Hepatocyte (in vitro differentiated cells): ENCODE measurements around the gene SRP54. TPM values are rescaled to one million over a fixed set of nuclear protein-coding genes. Genes with fewer than 3 reads are reported as not detected.

Experiments
- DNase-seq: peaks from one replicate; pipeline ENCODE4 v3.0.0-alpha.2; 2016; ENCODE audit warnings: low spot score
- H2AFZ ChIP-seq: fragments of 200-600 bp; sonication (generic); 2 replicates; pipeline ENCODE4 v1.6.0; 2016; ENCODE audit warnings: antibody characterized with exemption, mild to moderate bottlenecking
- H3K27ac ChIP-seq: fragments of 200-600 bp; sonication (generic); 2 replicates; pipeline ENCODE4 v1.5.1; 2016; ENCODE audit warnings: mild to moderate bottlenecking
- H3K27me3 ChIP-seq: fragments of 200-600 bp; sonication (generic); 2 replicates; pipeline ENCODE4 v1.6.1; 2016
- H3K36me3 ChIP-seq: fragments of 200-600 bp; sonication (generic); replicated peaks from 2 replicates; pipeline ENCODE4 v1.5.1; 2016; ENCODE audit warnings: low read depth; ENCODE audit not compliant: insufficient read depth
- H3K4me1 ChIP-seq: fragments of 200-600 bp; sonication (generic); 2 replicates; pipeline ENCODE4 v1.5.1; 2016; ENCODE audit warnings: mild to moderate bottlenecking, moderate library complexity; ENCODE audit not compliant: insufficient read depth
- H3K4me2 ChIP-seq: fragments of 200-600 bp; sonication (generic); 2 replicates; pipeline ENCODE4 v1.6.0; 2016
- H3K4me3 ChIP-seq: fragments of 200-600 bp; sonication (generic); 2 replicates; pipeline ENCODE4 v1.5.1; 2016; ENCODE audit warnings: mild to moderate bottlenecking
- H3K79me2 ChIP-seq: fragments of 200-600 bp; sonication (generic); 2 replicates; pipeline ENCODE4 v1.6.0; 2017; ENCODE audit warnings: mild to moderate bottlenecking
- H3K9me2 ChIP-seq: fragments of 200-600 bp; sonication (generic); replicated peaks from 2 replicates; pipeline ENCODE4 v1.6.0; 2017; ENCODE audit warnings: mild to moderate bottlenecking; ENCODE audit not compliant: insufficient read depth
- H3K9me3 ChIP-seq: fragments of 200-600 bp; sonication (generic); 2 replicates; pipeline ENCODE4 v1.5.1; 2016; ENCODE audit warnings: low read depth, mild to moderate bottlenecking
- H4K20me1 ChIP-seq: fragments of 200-600 bp; sonication (generic); 2 replicates; pipeline ENCODE4 v1.6.0; 2016; ENCODE audit warnings: mild to moderate bottlenecking; ENCODE audit not compliant: insufficient read depth, poor library complexity, severe bottlenecking
- EZH2 ChIP-seq: fragments of 200-600 bp; sonication (generic); IDR thresholded peaks from 2 replicates; pipeline ENCODE4 v1.6.1; 2016; ENCODE audit warnings: antibody characterized with exemption, mild to moderate bottlenecking, borderline replicate concordance
- EZH2phosphoT487 ChIP-seq: fragments of 200-600 bp; sonication (generic); IDR thresholded peaks from one replicate; pipeline ENCODE4 v1.6.1; 2018; ENCODE audit warnings: antibody characterized with exemption, mild to moderate bottlenecking, low read depth, moderate library complexity; ENCODE audit not compliant: unreplicated experiment, severe bottlenecking
- WGBS: methylation state at CpG from one replicate; pipeline ENCODE4 v1.1.6; 2016; ENCODE audit warnings: low lambda C conversion rate; ENCODE audit errors: missing lambda C conversion rate; 5-methylcytosine and 5-hydroxymethylcytosine counted together
- polyA plus RNA-seq: library from polyadenylated mRNA; unstranded; fragments of >200 nt; fragmentation: Nextera tagmentation; extraction: Ambion mirVana; gene quantifications from 2 replicates; pipeline ENCODE4 v1.2.1, GENCODE V29; 2016
- total RNA-seq: library from RNA; depleted of rRNA; stranded (reverse); fragments of >200 nt; gene quantifications from 2 replicates; pipeline ENCODE4 v1.2.3, GENCODE V29; 2014
- TF ChIP-seq, protein P1 (sequence below): fragments of 200-600 bp; sonication (generic); IDR thresholded peaks from 2 replicates; pipeline ENCODE4 v1.5.1; 2016; ENCODE audit warnings: antibody characterized with exemption, mild to moderate bottlenecking; ENCODE audit not compliant: poor library complexity

The SRP54 gene
- total and polyA plus RNA-seq, 2 experiments from 2014 or later: 63.1 to 96.2 TPM

DNA sequence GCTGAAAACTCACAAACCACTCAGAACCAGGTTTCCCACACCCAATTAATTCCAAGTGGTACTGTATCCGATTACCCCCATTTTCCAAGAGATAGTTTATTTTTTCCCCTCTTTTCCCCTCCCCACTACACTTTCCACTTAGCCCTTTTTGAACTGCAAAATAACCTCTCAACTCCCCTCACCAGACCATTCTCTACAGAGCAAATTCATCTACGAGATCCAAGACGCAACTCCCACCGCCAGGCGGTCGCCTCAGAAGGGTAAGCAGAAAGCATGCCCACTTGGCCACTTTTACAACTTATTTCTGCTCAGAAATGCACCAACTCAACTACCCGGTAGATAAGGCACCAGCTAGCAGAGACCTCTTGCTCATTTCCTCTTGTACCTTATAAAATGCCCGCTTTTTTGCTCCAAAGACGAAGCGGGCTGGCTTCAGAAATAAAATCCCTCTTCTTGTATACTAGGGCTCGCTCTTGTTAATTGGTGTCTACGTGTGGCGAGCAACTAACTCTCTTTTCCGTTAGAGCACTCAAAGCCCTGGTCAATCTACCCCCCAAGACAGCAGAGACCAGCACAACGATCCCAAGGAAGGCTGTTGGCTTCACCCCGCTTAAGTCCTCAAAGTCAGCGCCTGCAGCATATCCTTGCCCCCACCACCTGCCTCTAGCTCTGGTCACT is 910 bp upstream of the SRP54 start:
- Histone ChIP-seq H3K9me2 (no peaks in the 10 kb centered on the region), H3K4me3 (peak overlapping the region; percentile 67), H3K79me2 (peaks cover 69% of the 10 kb centered on the region), H3K36me3 (no peaks in the 10 kb centered on the region), H4K20me1 (peaks cover 3% of the 10 kb centered on the region), H2AFZ (peak overlapping the region; percentile 46), H3K4me1 (peaks cover 22% of the 10 kb centered on the region), H3K9me3 (no peaks in the 10 kb centered on the region), H3K4me2 (peak overlapping the region; percentile 93), H3K27me3 (no peaks in the 10 kb centered on the region), H3K27ac (peak overlapping the region; percentile 72)
- WGBS: 1% methylated on average over 17 of the region's 17 CpGs
- no peak for TF ChIP-seq EZH2
- no peak for TF ChIP-seq EZH2phosphoT487
- TF ChIP-seq, protein P1, sequence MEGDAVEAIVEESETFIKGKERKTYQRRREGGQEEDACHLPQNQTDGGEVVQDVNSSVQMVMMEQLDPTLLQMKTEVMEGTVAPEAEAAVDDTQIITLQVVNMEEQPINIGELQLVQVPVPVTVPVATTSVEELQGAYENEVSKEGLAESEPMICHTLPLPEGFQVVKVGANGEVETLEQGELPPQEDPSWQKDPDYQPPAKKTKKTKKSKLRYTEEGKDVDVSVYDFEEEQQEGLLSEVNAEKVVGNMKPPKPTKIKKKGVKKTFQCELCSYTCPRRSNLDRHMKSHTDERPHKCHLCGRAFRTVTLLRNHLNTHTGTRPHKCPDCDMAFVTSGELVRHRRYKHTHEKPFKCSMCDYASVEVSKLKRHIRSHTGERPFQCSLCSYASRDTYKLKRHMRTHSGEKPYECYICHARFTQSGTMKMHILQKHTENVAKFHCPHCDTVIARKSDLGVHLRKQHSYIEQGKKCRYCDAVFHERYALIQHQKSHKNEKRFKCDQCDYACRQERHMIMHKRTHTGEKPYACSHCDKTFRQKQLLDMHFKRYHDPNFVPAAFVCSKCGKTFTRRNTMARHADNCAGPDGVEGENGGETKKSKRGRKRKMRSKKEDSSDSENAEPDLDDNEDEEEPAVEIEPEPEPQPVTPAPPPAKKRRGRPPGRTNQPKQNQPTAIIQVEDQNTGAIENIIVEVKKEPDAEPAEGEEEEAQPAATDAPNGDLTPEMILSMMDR: peak; percentile 36
- peak; percentile 53 for DNase-seq

GRCh38 chr14:34983148-34983760 is 462 bp downstream of the SRP54 start:
- H3K9me3 ChIP-seq: no peaks in the 10 kb centered on the region
- peaks cover 69% of the 10 kb centered on the region for H3K79me2 ChIP-seq
- H3K36me3 ChIP-seq: no peaks in the 10 kb centered on the region
- H3K4me3 ChIP-seq: peak overlapping the region; percentile 28
- no peaks in the 10 kb centered on the region for H3K27me3 ChIP-seq
- no peak for DNase-seq
- peaks cover 3% of the 10 kb centered on the region for H4K20me1 ChIP-seq
- 1% methylated on average over 28 of the region's 28 CpGs for WGBS
- peaks cover 22% of the 10 kb centered on the region for H3K4me1 ChIP-seq
- H2AFZ ChIP-seq: peak overlapping the region; percentile 61
- peak overlapping the region; percentile 93 for H3K27ac ChIP-seq
- TF ChIP-seq, protein P1: no peak
- TF ChIP-seq EZH2 (no peak), EZH2phosphoT487 (no peak)
- H3K9me2 ChIP-seq: no peaks in the 10 kb centered on the region
- peak overlapping the region; percentile 86 for H3K4me2 ChIP-seq

DNA sequence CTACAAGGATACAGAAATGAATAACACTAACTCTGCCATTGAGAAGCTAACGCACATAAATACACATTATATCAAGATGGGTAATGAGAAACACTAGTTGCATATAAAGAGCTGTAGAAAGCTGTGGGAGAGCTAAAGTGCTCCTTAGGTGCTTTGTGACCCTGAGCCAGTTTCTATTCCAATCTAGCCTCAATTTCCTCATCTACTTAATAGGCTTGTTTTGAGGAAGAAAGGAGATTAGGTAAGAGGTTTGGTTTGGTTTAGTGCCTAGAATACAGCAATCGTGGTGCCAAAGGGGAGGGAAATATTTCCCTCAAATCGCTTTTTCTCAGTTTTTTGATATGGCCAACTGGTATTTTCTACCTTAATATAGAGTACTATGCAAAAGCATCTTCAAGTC is 994 bp downstream of the SRP54 start:
- Histone ChIP-seq H4K20me1 (peaks cover 6% of the 10 kb centered on the region), H3K36me3 (no peaks in the 10 kb centered on the region), H2AFZ (no peak overlapping the region), H3K27ac (peak overlapping the region; percentile 93), H3K4me3 (peak overlapping the region; percentile 28), H3K27me3 (no peaks in the 10 kb centered on the region), H3K79me2 (peaks cover 67% of the 10 kb centered on the region), H3K9me3 (no peaks in the 10 kb centered on the region), H3K9me2 (no peaks in the 10 kb centered on the region), H3K4me1 (peaks cover 22% of the 10 kb centered on the region), H3K4me2 (peak overlapping the region; percentile 86)
- WGBS: 61% methylated on average over 3 of the region's 3 CpGs
- no peak for DNase-seq
- TF ChIP-seq, protein P1: no peak
- no peak for TF ChIP-seq EZH2
- no peak for TF ChIP-seq EZH2phosphoT487
